ENCODE data around the gene MORC4. TPM values are rescaled to one million over a fixed set of nuclear protein-coding genes. Genes with fewer than 3 reads are reported as not detected.

Gene MORC4
- total RNA-seq, 1 experiment from 2014 or later = 69.7 TPM

DNA sequence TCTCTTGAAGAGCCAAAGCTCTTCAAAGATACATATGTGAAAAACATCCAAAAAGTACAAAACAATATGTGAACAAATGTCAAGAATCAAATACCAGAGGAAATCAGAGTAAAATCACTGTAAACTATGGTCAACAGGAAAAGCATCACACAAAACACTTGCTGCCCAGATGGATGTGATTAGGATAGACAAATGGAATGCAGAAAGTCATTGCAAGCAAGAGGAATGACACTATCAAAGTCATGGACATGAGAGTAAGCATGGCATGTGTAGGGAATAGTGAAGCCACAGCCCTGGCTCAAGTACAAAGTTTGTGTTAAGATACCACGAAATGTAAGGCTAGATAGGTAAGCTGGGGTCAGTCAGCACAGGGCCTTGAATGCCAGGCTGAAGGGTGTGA is 42.2 kb downstream of the MORC4 start:
- H3K4me3 ChIP-seq (ENCODE audit: low read depth, low read length) = no peak overlapping the region
- no peak for DNase-seq
- TF ChIP-seq, protein P1, sequence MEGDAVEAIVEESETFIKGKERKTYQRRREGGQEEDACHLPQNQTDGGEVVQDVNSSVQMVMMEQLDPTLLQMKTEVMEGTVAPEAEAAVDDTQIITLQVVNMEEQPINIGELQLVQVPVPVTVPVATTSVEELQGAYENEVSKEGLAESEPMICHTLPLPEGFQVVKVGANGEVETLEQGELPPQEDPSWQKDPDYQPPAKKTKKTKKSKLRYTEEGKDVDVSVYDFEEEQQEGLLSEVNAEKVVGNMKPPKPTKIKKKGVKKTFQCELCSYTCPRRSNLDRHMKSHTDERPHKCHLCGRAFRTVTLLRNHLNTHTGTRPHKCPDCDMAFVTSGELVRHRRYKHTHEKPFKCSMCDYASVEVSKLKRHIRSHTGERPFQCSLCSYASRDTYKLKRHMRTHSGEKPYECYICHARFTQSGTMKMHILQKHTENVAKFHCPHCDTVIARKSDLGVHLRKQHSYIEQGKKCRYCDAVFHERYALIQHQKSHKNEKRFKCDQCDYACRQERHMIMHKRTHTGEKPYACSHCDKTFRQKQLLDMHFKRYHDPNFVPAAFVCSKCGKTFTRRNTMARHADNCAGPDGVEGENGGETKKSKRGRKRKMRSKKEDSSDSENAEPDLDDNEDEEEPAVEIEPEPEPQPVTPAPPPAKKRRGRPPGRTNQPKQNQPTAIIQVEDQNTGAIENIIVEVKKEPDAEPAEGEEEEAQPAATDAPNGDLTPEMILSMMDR (IDR thresholded peaks at IDR 0.05; ENCODE audit: insufficient read depth in 1 of 2, low read depth in 1 of 2, low read length in 1 of 2, severe bottlenecking in 1 of 2, unreplicated experiment in 1 of 2) = no peak
- peaks cover 47% of the 10 kb centered on the region for H3K36me3 Mint-ChIP-seq (ENCODE audit: insufficient read depth, unreplicated experiment)
- H3K36me3 ChIP-seq (ENCODE audit: control insufficient read depth, insufficient read depth, low read length) = no peaks in the 10 kb centered on the region; the same call in none of the 2 replicates
- no peaks in the 10 kb centered on the region for H3K27me3 Mint-ChIP-seq (ENCODE audit: insufficient read depth, unreplicated experiment)
- no peaks in the 10 kb centered on the region for H3K9me3 ChIP-seq
- intact Hi-C loops (cut with micrococcal nuclease; ENCODE audit: unreplicated experiment) = no loop called here
- no peak overlapping the region for H3K4me3 Mint-ChIP-seq (ENCODE audit: unreplicated experiment)
- POLR2A ChIA-PET = no interaction called here
- no peaks in the 10 kb centered on the region for H3K9me3 Mint-ChIP-seq (ENCODE audit: unreplicated experiment)
- peaks cover 28% of the 10 kb centered on the region for H3K4me1 ChIP-seq
- peaks cover 11% of the 10 kb centered on the region for H3K4me1 Mint-ChIP-seq (ENCODE audit: low read depth, unreplicated experiment)
- no TSS peak for BruUV-seq (replicated peaks)
- CTCF ChIA-PET = no interaction called here
- no peaks in the 10 kb centered on the region for H3K27me3 ChIP-seq (replicated peaks; ENCODE audit: control insufficient read depth, insufficient read depth, low read length)
- H3K27ac Mint-ChIP-seq (ENCODE audit: unreplicated experiment) = no peak overlapping the region

DNA sequence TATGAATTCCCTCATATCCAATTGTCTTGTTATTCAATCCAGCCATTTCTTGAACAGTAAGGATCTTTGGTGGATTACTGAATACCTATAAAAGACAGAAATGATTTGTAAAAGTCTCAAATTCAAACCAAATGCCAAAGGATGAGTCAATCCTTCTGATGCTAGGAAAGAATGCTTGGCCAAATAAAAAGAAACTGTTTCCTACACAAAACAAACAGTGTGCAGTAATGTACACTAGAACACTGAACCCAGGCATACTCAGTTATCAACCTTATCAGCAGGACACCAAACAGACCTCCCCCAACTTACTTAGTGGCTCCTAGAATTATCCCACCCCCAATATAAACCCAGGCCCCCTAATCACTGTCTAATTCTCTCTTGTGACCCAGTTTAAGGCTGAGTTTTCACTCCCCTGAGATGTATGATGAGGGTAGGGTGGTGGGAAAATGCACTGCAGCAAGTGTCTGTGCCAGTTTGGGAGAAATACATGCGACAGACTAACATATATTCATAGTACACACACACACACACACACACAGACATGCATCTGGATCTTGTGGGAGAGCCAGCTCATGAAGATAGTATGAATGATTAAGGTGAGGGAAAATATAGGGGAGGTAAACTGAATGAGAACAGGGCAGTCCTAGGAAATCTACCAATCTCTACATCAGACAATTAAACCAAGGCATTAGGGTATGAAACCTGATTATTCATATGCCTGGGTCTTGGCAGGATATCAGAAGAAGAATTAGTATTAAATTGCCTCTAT is 44.8 kb downstream of the MORC4 start:
- H3K36me3 Mint-ChIP-seq (ENCODE audit: insufficient read depth, unreplicated experiment) = peaks cover 52% of the 10 kb centered on the region
- H3K4me3 Mint-ChIP-seq (ENCODE audit: unreplicated experiment) = peak overlapping the region; percentile 15
- peaks cover 11% of the 10 kb centered on the region for H3K4me1 Mint-ChIP-seq (ENCODE audit: low read depth, unreplicated experiment)
- no TSS peak for BruUV-seq (replicated peaks)
- no peak overlapping the region for H3K4me3 ChIP-seq (ENCODE audit: low read depth, low read length)
- no peaks in the 10 kb centered on the region; the same call in none of the 2 replicates for H3K36me3 ChIP-seq (ENCODE audit: control insufficient read depth, insufficient read depth, low read length)
- H3K4me1 ChIP-seq = peaks cover 37% of the 10 kb centered on the region
- no peaks in the 10 kb centered on the region for H3K27me3 ChIP-seq (replicated peaks; ENCODE audit: control insufficient read depth, insufficient read depth, low read length)
- ChIA-PET POLR2A (no interaction called here), CTCF (no interaction called here)
- peak overlapping the region; percentile 48 for H3K27ac Mint-ChIP-seq (ENCODE audit: unreplicated experiment)
- H3K27me3 Mint-ChIP-seq (ENCODE audit: insufficient read depth, unreplicated experiment) = no peaks in the 10 kb centered on the region
- H3K9me3 Mint-ChIP-seq (ENCODE audit: unreplicated experiment) = no peaks in the 10 kb centered on the region
- intact Hi-C loops (cut with micrococcal nuclease; ENCODE audit: unreplicated experiment) = loop anchor here (1.0 kb wide), 2 partner anchors 22 to 61 kb away; no protein-coding TSS in a partner anchor
- DNase-seq = peak in 1 of 2 experiments; percentile 26
- no peaks in the 10 kb centered on the region for H3K9me3 ChIP-seq
- TF ChIP-seq, protein P1 (IDR thresholded peaks at IDR 0.05; ENCODE audit: insufficient read depth in 1 of 2, low read depth in 1 of 2, low read length in 1 of 2, severe bottlenecking in 1 of 2, unreplicated experiment in 1 of 2) = no peak

DNA sequence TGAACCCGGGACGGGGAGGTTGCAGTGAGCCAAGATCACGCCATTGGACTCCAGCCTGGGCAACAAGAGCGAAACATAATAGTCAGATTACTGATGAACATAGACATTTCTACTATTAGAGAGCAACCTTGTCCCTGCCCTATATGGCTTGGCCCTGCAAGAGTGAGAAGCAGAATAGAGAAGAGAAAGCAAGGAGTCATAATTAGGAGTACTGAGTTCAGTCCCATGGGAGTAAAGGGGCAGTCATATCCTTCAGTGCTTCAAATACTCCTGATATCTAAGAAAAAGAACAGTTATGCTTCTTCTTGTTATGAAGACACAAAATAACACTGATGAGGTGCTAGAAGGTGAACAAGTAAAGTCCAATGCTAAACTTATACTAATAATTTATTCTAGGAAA is 46.0 kb downstream of the MORC4 start:
- Mint-ChIP-seq H3K4me1 (ENCODE audit: low read depth, unreplicated experiment) (peaks cover 17% of the 10 kb centered on the region), H3K27me3 (ENCODE audit: insufficient read depth, unreplicated experiment) (no peaks in the 10 kb centered on the region), H3K36me3 (ENCODE audit: insufficient read depth, unreplicated experiment) (peaks cover 64% of the 10 kb centered on the region), H3K27ac (ENCODE audit: unreplicated experiment) (peak overlapping the region; percentile 35), H3K9me3 (ENCODE audit: unreplicated experiment) (no peaks in the 10 kb centered on the region), H3K4me3 (ENCODE audit: unreplicated experiment) (no peak overlapping the region)
- Histone ChIP-seq H3K4me3 (ENCODE audit: low read depth, low read length) (no peak overlapping the region), H3K36me3 (ENCODE audit: control insufficient read depth, insufficient read depth, low read length) (no peaks in the 10 kb centered on the region; the same call in none of the 2 replicates), H3K27me3 (replicated peaks; ENCODE audit: control insufficient read depth, insufficient read depth, low read length) (no peaks in the 10 kb centered on the region), H3K9me3 (no peaks in the 10 kb centered on the region), H3K4me1 (peaks cover 37% of the 10 kb centered on the region)
- TF ChIP-seq, protein P1 (IDR thresholded peaks at IDR 0.05; ENCODE audit: insufficient read depth in 1 of 2, low read depth in 1 of 2, low read length in 1 of 2, severe bottlenecking in 1 of 2, unreplicated experiment in 1 of 2) = no peak
- ChIA-PET CTCF (no interaction called here), POLR2A (no interaction called here)
- BruUV-seq (replicated peaks) = no TSS peak
- intact Hi-C loops (cut with micrococcal nuclease; ENCODE audit: unreplicated experiment) = no loop called here
- no peak for DNase-seq
